SK-N-SH treated with all-trans-retinoic acid at 6 μM for 48 hours (cell line): ENCODE measurements around the gene PSMD3.

Experiments
- ARNTL ChIP-seq: fragments of 450-650 bp; formaldehyde crosslinking; IDR thresholded peaks from 2 replicates; pipeline ENCODE4 v1.5.0; 2020; ENCODE audit warnings: low read depth, mild to moderate bottlenecking, moderate library complexity, borderline replicate concordance
- ESRRG ChIP-seq: fragments of 250-450 bp; sonication (Bioruptor Pico); IDR thresholded peaks from 2 replicates; pipeline ENCODE4 v1.6.1; 2021; ENCODE audit warnings: mild to moderate bottlenecking
- ISL1 ChIP-seq: fragments of 250-450 bp; sonication (Bioruptor Pico); IDR thresholded peaks from 2 replicates; pipeline ENCODE4 v2.1.2; 2022; ENCODE audit warnings: mild to moderate bottlenecking, moderate library complexity
- OSR1 ChIP-seq: fragments of 250-450 bp; sonication (Bioruptor Pico); IDR thresholded peaks from 2 replicates; pipeline ENCODE4 v1.8.0; 2022; ENCODE audit warnings: moderate library complexity, mild to moderate bottlenecking, inconsistent platforms
- PATZ1 ChIP-seq: fragments of 250-450 bp; sonication (Bioruptor Pico); IDR thresholded peaks from 2 replicates; pipeline ENCODE4 v1.8.0; 2020; ENCODE audit warnings: mild to moderate bottlenecking, moderate library complexity, borderline replicate concordance
- RARB ChIP-seq: fragments of 250-450 bp; sonication (Bioruptor Pico); IDR thresholded peaks from 2 replicates; pipeline ENCODE4 v1.8.0; 2021; ENCODE audit warnings: mild to moderate bottlenecking, moderate library complexity
- SNAI2 ChIP-seq: fragments of 250-450 bp; sonication (Bioruptor Pico); IDR thresholded peaks from 2 replicates; pipeline ENCODE4 v1.5.0; 2020; ENCODE audit warnings: mild to moderate bottlenecking, moderate library complexity
- TOX ChIP-seq: fragments of 250-450 bp; sonication (Bioruptor Pico); IDR thresholded peaks from 2 replicates; pipeline ENCODE4 v1.8.0; 2021; ENCODE audit warnings: mild to moderate bottlenecking, moderate library complexity, borderline replicate concordance
- ZFP3 ChIP-seq: fragments of 250-450 bp; sonication (Bioruptor Pico); IDR thresholded peaks from 2 replicates; pipeline ENCODE4 v1.5.0; 2020; ENCODE audit warnings: mild to moderate bottlenecking, moderate library complexity
- ZFP30 ChIP-seq: fragments of 450-650 bp; formaldehyde crosslinking; IDR thresholded peaks from 2 replicates; pipeline ENCODE4 v1.5.0; 2022; ENCODE audit warnings: mild to moderate bottlenecking, moderate library complexity
- ZNF70 ChIP-seq: fragments of 450-650 bp; formaldehyde crosslinking; IDR thresholded peaks from 2 replicates; pipeline ENCODE4 v1.5.0; 2020; ENCODE audit warnings: mild to moderate bottlenecking, moderate library complexity
- ZNF8 ChIP-seq: fragments of 450-650 bp; formaldehyde crosslinking; IDR thresholded peaks from 2 replicates; pipeline ENCODE4 v1.5.0; 2020; ENCODE audit warnings: mild to moderate bottlenecking, moderate library complexity

GRCh38 chr17:39939106-39939505, 41.5 kb upstream of the PSMD3 start:
- no peak for TF ChIP-seq RARB
- TF ChIP-seq ZNF8 (CRISPR knock-in tag) = no peak
- TF ChIP-seq TOX (CRISPR knock-in tag) = no peak
- no peak for TF ChIP-seq PATZ1
- no peak for TF ChIP-seq ZNF70
- no peak for TF ChIP-seq ISL1 (CRISPR knock-in tag)
- no peak for TF ChIP-seq ESRRG (CRISPR knock-in tag)
- TF ChIP-seq ARNTL (CRISPR knock-in tag) = no peak
- no peak for TF ChIP-seq ZFP30 (CRISPR knock-in tag)
- no peak for TF ChIP-seq ZFP3 (CRISPR knock-in tag)
- no peak for TF ChIP-seq OSR1 (CRISPR knock-in tag)
- TF ChIP-seq SNAI2 (CRISPR knock-in tag) = no peak
